ENCODE data around the gene PDE8A.

The PDE8A gene

GRCh38 chr15:85088300-85088699 is 106.6 kb downstream of the PDE8A start:
- no peak for DNase-seq (ENCODE audit: low spot score)

GRCh38 chr15:85089929-85090597 is 108.4 kb downstream of the PDE8A start:
- no peak for DNase-seq (ENCODE audit: low spot score)

GRCh38 chr15:85091990-85092389 is 110.3 kb downstream of the PDE8A start:
- DNase-seq (ENCODE audit: low spot score): no peak

- peak; percentile 56 for DNase-seq (ENCODE audit: low spot score)
Observed at GRCh38 chr15:85094685-85095084, 113.0 kb downstream of the PDE8A start.

- no peak for DNase-seq (ENCODE audit: low spot score)
Observed at GRCh38 chr15:85095566-85095965, 113.9 kb downstream of the PDE8A start.

- DNase-seq (ENCODE audit: low spot score): no peak
Observed at GRCh38 chr15:85097250-85097649, 115.6 kb downstream of the PDE8A start.

- DNase-seq (ENCODE audit: low spot score): no peak
Observed at GRCh38 chr15:85097725-85098124, 116.1 kb downstream of the PDE8A start.

GRCh38 chr15:85099195-85099803 is 117.6 kb downstream of the PDE8A start:
- DNase-seq (ENCODE audit: low spot score): no peak

- no peak for DNase-seq (ENCODE audit: low spot score)
Observed at GRCh38 chr15:85100186-85100937, 118.7 kb downstream of the PDE8A start.

GRCh38 chr15:85104584-85104983 is 122.9 kb downstream of the PDE8A start:
- no peak for DNase-seq (ENCODE audit: low spot score)

GRCh38 chr15:85108136-85108535 is 126.5 kb downstream of the PDE8A start:
- DNase-seq (ENCODE audit: low spot score): no peak

GRCh38 chr15:85109333-85109732 is 127.7 kb downstream of the PDE8A start:
- DNase-seq (ENCODE audit: low spot score): no peak

GRCh38 chr15:85112997-85113396 is 131.3 kb downstream of the PDE8A start:
- DNase-seq (ENCODE audit: low spot score): no peak

GRCh38 chr15:85114886-85115285 is 133.2 kb downstream of the PDE8A start:
- DNase-seq (ENCODE audit: low spot score): no peak

- no peak for DNase-seq (ENCODE audit: low spot score)
Observed at GRCh38 chr15:85116066-85116465, 134.4 kb downstream of the PDE8A start.

- no peak for DNase-seq (ENCODE audit: low spot score)
Observed at GRCh38 chr15:85116494-85116893, 134.8 kb downstream of the PDE8A start.

GRCh38 chr15:85116925-85117646 is 135.4 kb downstream of the PDE8A start:
- DNase-seq (ENCODE audit: low spot score): no peak

- DNase-seq (ENCODE audit: low spot score): no peak
Observed at GRCh38 chr15:85118173-85118572, 136.5 kb downstream of the PDE8A start.

GRCh38 chr15:85118581-85118980 is 136.9 kb downstream of the PDE8A start:
- no peak for DNase-seq (ENCODE audit: low spot score)

GRCh38 chr15:85120351-85121113 is 138.9 kb downstream of the PDE8A start:
- DNase-seq (ENCODE audit: low spot score): no peak

- no peak for DNase-seq (ENCODE audit: low spot score)
Observed at GRCh38 chr15:85124173-85124572, 142.5 kb downstream of the PDE8A start.
